Measurements from ENCODE around the gene CARD10.
"Not testable (repeated sequence)": the region's sequence is repeated elsewhere in the genome, so short reads cannot be mapped to it uniquely, and the experiment has no call there.

Gene CARD10

GRCh38 chr22:37555029-37555428, 35.8 kb upstream of the CARD10 start:
- no peak for DNase-seq

- no peak for DNase-seq
These were observed 34.5 kb upstream of the CARD10 start for GRCh38 chr22:37553725-37554124.

- DNase-seq: no peak
These were observed 33.4 kb upstream of the CARD10 start for GRCh38 chr22:37552524-37553163.

- no peak for DNase-seq
These were observed 32.8 kb upstream of the CARD10 start for GRCh38 chr22:37551981-37552380.

- not testable (repeated sequence) for DNase-seq
These were observed 31.7 kb upstream of the CARD10 start for GRCh38 chr22:37550921-37551320.

- DNase-seq: no peak
These were observed 30.5 kb upstream of the CARD10 start for GRCh38 chr22:37549704-37550059.

- no peak for DNase-seq
These were observed 28.1 kb upstream of the CARD10 start for GRCh38 chr22:37547251-37547741.

GRCh38 chr22:37546437-37547250, 27.4 kb upstream of the CARD10 start:
- DNase-seq: no peak

GRCh38 chr22:37545703-37546436, 26.7 kb upstream of the CARD10 start:
- DNase-seq: no peak

GRCh38 chr22:37544955-37545702, 25.9 kb upstream of the CARD10 start:
- DNase-seq: no peak

- no peak for DNase-seq
These were observed 23.7 kb upstream of the CARD10 start for GRCh38 chr22:37542959-37543358.

GRCh38 chr22:37542416-37542815, 23.2 kb upstream of the CARD10 start:
- DNase-seq: not testable (repeated sequence)

- not testable (repeated sequence) for DNase-seq
These were observed 20.6 kb upstream of the CARD10 start for GRCh38 chr22:37539790-37540189.

GRCh38 chr22:37538590-37539357, 19.6 kb upstream of the CARD10 start:
- peak; percentile 79 for DNase-seq

GRCh38 chr22:37535159-37535558, 15.9 kb upstream of the CARD10 start:
- no peak for DNase-seq

GRCh38 chr22:37534445-37534844, 15.2 kb upstream of the CARD10 start:
- DNase-seq: peak; percentile 46

- DNase-seq: peak; percentile 69
These were observed 14.8 kb upstream of the CARD10 start for GRCh38 chr22:37533995-37534394.

- no peak for DNase-seq
These were observed 10.6 kb upstream of the CARD10 start for GRCh38 chr22:37529652-37530345.

GRCh38 chr22:37527952-37528351, 8.7 kb upstream of the CARD10 start:
- DNase-seq: not testable (repeated sequence)

GRCh38 chr22:37527081-37527752, 8.0 kb upstream of the CARD10 start:
- DNase-seq: not testable (repeated sequence)

- no peak for DNase-seq
These were observed 7.2 kb upstream of the CARD10 start for GRCh38 chr22:37526376-37526775.

Data from NCI-H524 treated with DMSO at 0.1 percent for 48 hours (cell line).